ENCODE data around the gene SLC6A3. TPM values are rescaled to one million over a fixed set of nuclear protein-coding genes. Genes with fewer than 3 reads are reported as not detected.

Gene SLC6A3
- total and polyA plus RNA-seq, 9 of the 15 experiments (the other 6 are each of a cell fraction or from before 2014, with no cell fraction given) = not detected

GRCh38 chr5:1476181-1476966 is 31.1 kb upstream of the SLC6A3 start:
- no peak overlapping the region for H3K4me2 ChIP-seq (ENCODE audit: insufficient read depth, low read length)
- ATAC-seq (no peak), FAIRE-seq (no peak), DNase-seq (ENCODE audit: extremely low read depth in 1 of 4, low spot score in 3 of 4) (no peak)
- intact Hi-C loops (cut with micrococcal nuclease) = no loop called here
- H3K9me3 ChIP-seq (replicated peaks; ENCODE audit: control insufficient read depth, insufficient read depth, low read depth, low read length) = no peaks in the 10 kb centered on the region
- CTCF ChIA-PET (ENCODE audit: low intra/inter-chr PET ratio) = no interaction called here
- no peaks in the 10 kb centered on the region for H3K79me2 ChIP-seq (ENCODE audit: control insufficient read depth, insufficient read depth, low read length)
- H3K9me1 ChIP-seq (ENCODE audit: control insufficient read depth, insufficient read depth, low read length) = peaks cover 2% of the 10 kb centered on the region
- H3K27ac ChIP-seq (ENCODE audit: extremely low read depth, low read depth, low read length) = no peak overlapping the region
- POLR2A ChIA-PET = interaction anchor here (0.7 kb wide), 1 partner anchor 161 kb away, joined by 3 read pairs; no protein-coding TSS in a partner anchor
- BruUV-seq (replicated peaks) = no TSS peak
- WGBS (ENCODE audit: insufficient coverage, low coverage, missing lambda C conversion rate) = 66% methylated on average over 22 of the region's 28 CpGs
- no peak overlapping the region for H3K4me3 ChIP-seq
- peaks cover 16% of the 10 kb centered on the region; the same call in 1 of the 2 replicates for H4K20me1 ChIP-seq (replicated peaks; ENCODE audit: control insufficient read depth, insufficient read depth, low read length)
- no peaks in the 10 kb centered on the region for H3K27me3 ChIP-seq (ENCODE audit: control insufficient read depth in 2 of 2, insufficient read depth in 2 of 2, low read length in 2 of 2)
- in situ Hi-C loops (cut with MboI) = no loop called here
- H3K4me1 ChIP-seq (replicated peaks in 1 of 2; ENCODE audit: control insufficient read depth in 2 of 2, insufficient read depth in 2 of 2, low read length in 2 of 2) = peaks cover 0 to 19% of the 10 kb centered on the region in 2 experiments; a peak in 1 of 5 replicates
- no peak overlapping the region for H3K9ac ChIP-seq (ENCODE audit: insufficient read depth in 1 of 2, low read depth in 2 of 2, low read length in 2 of 2)
- H2AFZ ChIP-seq (ENCODE audit: low read depth, low read length) = no peak overlapping the region
- H3K36me3 ChIP-seq (ENCODE audit: control insufficient read depth, insufficient read depth, low read length) = peaks cover 7% of the 10 kb centered on the region; the same call in 2 of the 3 replicates
- TF ChIP-seq TCF3 (CRISPR knock-in tag; IDR thresholded peaks at IDR 0.05) (no peak), CREB3L1 (IDR thresholded peaks at IDR 0.05; ENCODE audit: borderline replicate concordance, low read depth) (no peak), KDM2B (CRISPR knock-in tag; IDR thresholded peaks at IDR 0.05) (no peak), NR4A1 (CRISPR knock-in tag; IDR thresholded peaks at IDR 0.05) (no peak), NR4A1 (tag; IDR thresholded peaks at IDR 0.05) (no peak), RERE (CRISPR knock-in tag; IDR thresholded peaks at IDR 0.05; ENCODE audit: borderline replicate concordance) (no peak), SAP30 (IDR thresholded peaks at IDR 0.05; ENCODE audit: borderline replicate concordance, insufficient read depth, low read depth, low read length, poor library complexity, severe bottlenecking) (no peak), ZNF609 (CRISPR knock-in tag; IDR thresholded peaks at IDR 0.05; ENCODE audit: borderline replicate concordance) (no peak)
